SU-DHL-6 (cell line): ENCODE measurements around the gene LRTM2.

Experiments
- CTCF ChIP-seq: fragments of 200-600 bp; sonication (generic); IDR thresholded peaks from one replicate; pipeline ENCODE4 v1.5.1; 2017; ENCODE audit warnings: antibody characterized with exemption, mild to moderate bottlenecking, low read length, moderate library complexity; ENCODE audit not compliant: insufficient read depth, poor library complexity, severe bottlenecking
- EZH2phosphoT487 ChIP-seq: fragments of 200-600 bp; sonication (generic), shearing (Covaris generic); conservative IDR thresholded peaks from 2 replicates; pipeline ENCODE4 v1.6.1; 2018; ENCODE audit warnings: mild to moderate bottlenecking, antibody characterized with exemption, low read length, moderate library complexity, mixed read lengths

- TF ChIP-seq CTCF (no peak), EZH2phosphoT487 (no peak)
These were observed 22.0 kb downstream of the LRTM2 start for GRCh38 chr12:1842183-1842904.
